ENCODE data around the gene PROP1.
"Not testable (repeated sequence)": the region's sequence is repeated elsewhere in the genome, so short reads cannot be mapped to it uniquely, and the experiment has no call there.

DNA sequence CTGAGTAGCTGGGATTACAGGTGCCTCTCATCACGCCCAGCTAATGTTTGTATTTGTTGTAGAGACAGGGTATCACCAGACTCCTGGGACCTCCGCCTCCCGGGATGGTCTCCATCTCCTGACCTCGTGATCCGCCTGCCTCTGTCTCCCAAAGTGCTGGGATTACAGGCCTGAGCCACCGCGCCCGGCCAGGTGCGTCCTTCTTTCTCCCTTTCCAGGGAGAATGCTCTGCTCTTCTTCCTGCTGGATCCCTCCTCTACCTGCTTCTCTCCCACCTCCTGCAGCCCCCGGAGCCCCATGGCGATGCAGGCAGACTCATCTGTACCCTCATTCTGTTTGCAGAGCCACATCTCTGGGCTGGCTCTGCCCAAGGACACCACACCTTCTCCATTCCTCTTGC, 42.9 kb downstream of the PROP1 start:
- not testable (repeated sequence) for TF ChIP-seq RFX5 (IDR thresholded peaks at IDR 0.05; ENCODE audit: low read depth, low read length); CTCF (conservative IDR thresholded peaks at IDR 0.05; ENCODE audit: low read depth, low read length); POLR2A (IDR thresholded peaks at IDR 0.05; ENCODE audit: low read depth, low read length)
- TF ChIP-seq, protein P1, sequence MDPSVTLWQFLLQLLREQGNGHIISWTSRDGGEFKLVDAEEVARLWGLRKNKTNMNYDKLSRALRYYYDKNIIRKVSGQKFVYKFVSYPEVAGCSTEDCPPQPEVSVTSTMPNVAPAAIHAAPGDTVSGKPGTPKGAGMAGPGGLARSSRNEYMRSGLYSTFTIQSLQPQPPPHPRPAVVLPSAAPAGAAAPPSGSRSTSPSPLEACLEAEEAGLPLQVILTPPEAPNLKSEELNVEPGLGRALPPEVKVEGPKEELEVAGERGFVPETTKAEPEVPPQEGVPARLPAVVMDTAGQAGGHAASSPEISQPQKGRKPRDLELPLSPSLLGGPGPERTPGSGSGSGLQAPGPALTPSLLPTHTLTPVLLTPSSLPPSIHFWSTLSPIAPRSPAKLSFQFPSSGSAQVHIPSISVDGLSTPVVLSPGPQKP (IDR thresholded peaks at IDR 0.05; ENCODE audit: borderline replicate concordance, low read depth, low read length): not testable (repeated sequence)
